Right lobe of liver (tissue), 6 donors: ENCODE measurements around the gene COL11A2. TPM values are rescaled to one million over a fixed set of nuclear protein-coding genes. Genes with fewer than 3 reads are reported as not detected.

Experiments used
- ATAC-seq, 4 donors: fragments of 200-7000 bp; cut with Tn5 transposase; one replicate each; pipeline ENCODE4 v1.9.1; 2020; ENCODE audit warnings: mild to moderate bottlenecking in 4 of 4, moderate library complexity in 4 of 4
- DNase-seq, 3 donors: peaks; one replicate each; pipeline ENCODE4 v3.0.0-alpha.2; 2020
- H3K27ac ChIP-seq, 3 donors: fragments of 200-600 bp; one replicate each; pipeline ENCODE4 v1.8.0; 2022
- H3K27me3 ChIP-seq, 2 donors: fragments of 200-600 bp; one replicate each; pipeline ENCODE4 v1.8.0; 2022
- H3K36me3 ChIP-seq, 4 donors: fragments of 200-600 bp; sonication (generic) in 1 of 4; one replicate each; pipeline versions ENCODE4 v1.5.1 to v1.8.0; 2017 to 2022; ENCODE audit warnings: control low read depth in 1 of 4
- H3K4me1 ChIP-seq, 4 donors: fragments of 200-600 bp; sonication (generic) in 1 of 4; one replicate each; pipeline versions ENCODE4 v1.5.1 to v1.8.0; 2017 to 2022; ENCODE audit warnings: control low read depth in 1 of 4
- H3K4me3 ChIP-seq, 3 donors: fragments of 200-600 bp; one replicate each; pipeline ENCODE4 v1.8.0; 2022
- H3K9me3 ChIP-seq, 4 donors: fragments of 200-600 bp; sonication (generic) in 1 of 4; one replicate each; pipeline versions ENCODE4 v1.5.1 to v1.8.0; 2017 to 2022; ENCODE audit warnings: control low read depth in 1 of 4
- CTCF ChIP-seq, 4 donors: fragments of 200-600 bp in 3 of 4; fragments of 450-650 bp in 1 of 4; IDR thresholded peaks; one replicate each; pipeline versions ENCODE4 v1.5.1 to v1.8.0; 2016 to 2022; ENCODE audit warnings: antibody characterized with exemption in 4 of 4, mild to moderate bottlenecking in 2 of 4
- POLR2A ChIP-seq: fragments of 450-650 bp; IDR thresholded peaks from one replicate; pipeline ENCODE4 v1.6.1; 2017; ENCODE audit warnings: antibody characterized with exemption, mild to moderate bottlenecking
- WGBS: methylation state at CpG from one replicate; pipeline ENCODE4 v1.1.6; 2018; ENCODE audit warnings: low coverage, low lambda C conversion rate; ENCODE audit not compliant: insufficient coverage; ENCODE audit errors: missing lambda C conversion rate; 5-methylcytosine and 5-hydroxymethylcytosine counted together
- intact Hi-C, 2 donors: fragments of 100-400 bp; cut with DNase I; formaldehyde crosslinking; loops; one replicate each; pipeline versions ENCODE4 v1.11.2 to v1.14.1; 2022
- total RNA-seq, 6 experiments: library from RNA; depleted of rRNA in 2 of 6; stranded (reverse); fragments of >200 nt in 2 of 6; fragmentation: NEBNext Ultra II Directional in 3 of 6; extraction: Animal tissue kit (Norgen Biotek cat#: 25700) in 3 of 6; gene quantifications; one replicate each; pipeline versions ENCODE4 v1.1.0 to v1.2.4, GENCODE V29; 2016 to 2023
- donor health status: DM: no; HTN: yes; CAD: no.
- donor health status: DM: no; HTN: no; CAD: no.
- donor health status: DM: no; HTN: no; CAD: no.
- donor health status: DM: no; HTN: yes; CAD: no.
- donor health status: DM: no; HTN: yes; CAD: no.

COL11A2 gene
- total RNA-seq, 6 experiments from 2014 or later, result 0.06 to 1.4 (median 0.61) TPM

DNA sequence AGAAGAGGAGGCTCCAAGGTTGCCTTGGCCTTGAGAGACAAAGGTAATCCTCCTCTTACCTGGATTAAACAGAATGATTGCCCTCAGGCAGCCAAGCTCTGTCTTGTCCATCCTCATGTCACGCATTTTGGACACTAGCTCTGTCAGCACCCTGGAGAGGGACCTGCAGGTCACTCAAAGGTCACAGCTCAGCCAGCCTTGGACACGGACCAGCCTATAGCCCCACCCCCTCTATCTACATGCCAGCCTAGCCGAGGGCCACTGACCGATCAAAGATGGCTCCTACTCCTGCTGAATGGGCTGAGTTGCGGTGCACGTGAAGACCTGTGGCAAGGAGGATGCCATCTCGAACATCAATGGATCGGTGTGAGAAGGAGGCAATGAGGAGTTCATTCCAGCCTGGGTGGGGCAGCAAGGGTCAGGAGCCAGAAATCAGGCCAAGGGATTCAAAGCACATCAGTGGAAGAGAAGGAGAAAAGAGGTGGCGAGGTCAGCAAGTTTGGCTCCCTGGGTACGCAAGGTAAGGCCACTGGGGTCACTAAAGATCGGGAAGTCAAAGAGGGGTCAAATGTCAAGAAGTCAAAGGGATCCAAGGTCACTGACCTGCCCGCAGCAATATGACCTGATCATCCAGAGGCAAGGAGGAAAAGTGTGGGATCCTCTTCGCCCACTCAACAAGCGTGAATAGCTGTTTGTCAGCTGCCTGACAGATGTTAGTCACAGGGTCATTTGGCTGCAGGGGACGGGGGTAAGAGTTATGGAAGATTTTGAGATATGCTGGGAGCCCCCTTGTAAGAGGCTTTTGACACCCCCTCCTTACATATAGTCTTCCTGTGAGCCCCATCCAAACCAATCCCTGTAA is 3.3 kb upstream of the COL11A2 start:
- Histone ChIP-seq H3K36me3 (peaks cover 0 to 31% (median 17%) of the 10 kb centered on the region in 4 donors), H3K9me3 (no peaks in the 10 kb centered on the region), H3K27ac (no peak overlapping the region), H3K27me3 (no peaks in the 10 kb centered on the region), H3K4me1 (peaks cover 0 to 34% (median 14%) of the 10 kb centered on the region in 4 donors), H3K4me3 (no peak overlapping the region)
- intact Hi-C loops, result no loop called here
- WGBS, result 54% methylated on average over 7 of the region's 15 CpGs
- DNase-seq (peak; percentile 55 to 82 (median 81)), ATAC-seq (peak; percentile 44 to 57 (median 50))
- no peak for TF ChIP-seq CTCF (IDR thresholded peaks at IDR 0.05)
- no peak for TF ChIP-seq POLR2A

- no peaks in the 10 kb centered on the region for H3K27me3 ChIP-seq
- no peaks in the 10 kb centered on the region for H3K9me3 ChIP-seq
- no peak overlapping the region for H3K27ac ChIP-seq
- WGBS, result 81% methylated on average over 4 of the region's 8 CpGs
- ATAC-seq (no peak), DNase-seq (peak in 1 of 3 donors; percentile 32)
- intact Hi-C loops, result no loop called here
- H3K36me3 ChIP-seq, result peaks cover 0 to 31% (median 17%) of the 10 kb centered on the region in 4 donors
- H3K4me3 ChIP-seq, result no peak overlapping the region
- TF ChIP-seq POLR2A, result no peak
- TF ChIP-seq CTCF (IDR thresholded peaks at IDR 0.05), result no peak
- H3K4me1 ChIP-seq, result peaks cover 0 to 31% (median 14%) of the 10 kb centered on the region in 4 donors
Measured at GRCh38 chr6:33194431-33194979, 2.2 kb upstream of the COL11A2 start.

- TF ChIP-seq CTCF (IDR thresholded peaks at IDR 0.05) (no peak), POLR2A (no peak)
- no peak overlapping the region for H3K4me3 ChIP-seq
- intact Hi-C loops, result no loop called here
- H3K9me3 ChIP-seq, result no peaks in the 10 kb centered on the region
- no peaks in the 10 kb centered on the region for H3K27me3 ChIP-seq
- no CpG with 5 or more reads among the region's 6 CpGs for WGBS
- H3K27ac ChIP-seq, result no peak overlapping the region
- H3K36me3 ChIP-seq, result peaks cover 0 to 31% (median 17%) of the 10 kb centered on the region in 4 donors
- ATAC-seq (no peak), DNase-seq (peak in 1 of 3 donors; percentile 43)
- H3K4me1 ChIP-seq, result peaks cover 0 to 23% (median 11%) of the 10 kb centered on the region in 4 donors
Measured at GRCh38 chr6:33193619-33194018, 1.4 kb upstream of the COL11A2 start.

DNA sequence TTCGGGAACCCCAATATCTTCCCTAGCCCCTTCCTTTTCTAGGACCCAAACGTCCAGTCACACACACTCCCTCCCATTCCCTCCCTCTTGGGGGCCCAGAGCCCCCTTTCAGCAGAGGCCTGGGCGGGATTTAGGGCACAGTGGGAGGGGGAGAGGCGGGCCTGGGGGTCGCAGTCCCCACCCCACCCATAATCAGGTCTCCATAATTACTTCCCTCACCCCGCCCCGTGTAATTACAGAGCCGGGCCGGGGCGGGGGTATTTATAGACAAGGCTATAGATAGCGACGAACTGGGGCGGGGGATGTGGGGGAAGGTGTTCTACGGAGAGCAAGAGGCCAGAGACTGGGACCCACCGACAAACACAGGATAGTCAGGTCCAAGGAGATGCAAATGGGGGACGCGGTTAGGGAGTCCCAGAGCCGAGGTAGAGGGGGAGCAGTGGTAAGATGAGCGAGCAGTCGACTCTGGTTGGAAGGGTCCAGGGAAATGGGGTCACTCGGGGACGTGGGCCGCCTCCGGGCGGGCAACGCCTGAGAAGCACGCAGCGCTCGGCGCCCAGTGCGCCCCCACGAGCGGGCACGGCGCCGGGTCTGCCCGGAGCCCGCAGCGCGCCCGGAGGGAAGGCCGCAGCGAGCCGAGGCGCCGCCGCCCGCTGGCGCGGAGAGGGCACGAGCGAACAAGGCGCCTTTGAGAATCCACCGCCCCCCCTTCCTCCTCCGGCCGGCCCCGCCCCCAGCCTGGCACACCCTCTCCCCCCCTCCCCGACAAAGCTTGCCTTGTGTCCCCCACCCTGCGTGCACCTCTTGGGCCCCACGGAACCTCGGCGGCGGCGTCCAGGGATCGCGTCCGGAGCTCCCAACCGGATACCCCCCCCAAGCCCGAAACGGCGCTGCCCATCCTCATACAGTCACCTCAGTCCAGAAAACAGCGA is 670 bp upstream of the COL11A2 start:
- intact Hi-C loops, result no loop called here
- Histone ChIP-seq H3K4me1 (peaks cover 0 to 17% (median 8%) of the 10 kb centered on the region in 4 donors), H3K4me3 (peak overlapping the region in 2 of 3 donors; percentile 12 to 26), H3K9me3 (no peaks in the 10 kb centered on the region), H3K27ac (no peak overlapping the region), H3K36me3 (peaks cover 0 to 31% (median 17%) of the 10 kb centered on the region in 4 donors), H3K27me3 (no peaks in the 10 kb centered on the region)
- peak in 2 of 3 donors; percentile 41 to 57 for DNase-seq
- ATAC-seq, result peak in 1 of 4 donors; percentile 4
- TF ChIP-seq CTCF (IDR thresholded peaks at IDR 0.05), result no peak
- no peak for TF ChIP-seq POLR2A
- 6% methylated on average over 41 of the region's 72 CpGs for WGBS
